Measurements from ENCODE around the gene BLVRB. TPM values are rescaled to one million over a fixed set of nuclear protein-coding genes. Genes with fewer than 3 reads are reported as not detected.
"Not testable (repeated sequence)": the region's sequence is repeated elsewhere in the genome, so short reads cannot be mapped to it uniquely, and the experiment has no call there.

Gene BLVRB
- total RNA-seq, 4 donors from 2014 or later: 146 to 209 (median 164) TPM

DNA sequence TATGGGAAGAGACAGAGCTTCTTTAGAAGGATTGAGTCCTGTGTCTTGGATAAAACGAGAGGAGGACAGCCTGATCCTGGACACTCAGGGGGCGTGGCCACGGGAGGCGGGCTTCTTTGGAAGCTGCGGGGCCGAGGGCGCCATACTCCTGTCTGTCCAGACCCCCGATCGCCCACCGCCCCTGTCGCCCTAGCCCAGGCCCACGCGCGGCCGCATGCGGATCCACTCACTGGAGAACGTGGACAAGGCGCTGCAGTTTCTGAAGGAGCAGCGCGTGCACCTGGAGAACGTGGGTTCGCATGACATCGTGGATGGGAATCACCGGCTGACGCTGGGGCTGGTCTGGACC lies 24.3 kb upstream of the BLVRB start:
- Histone ChIP-seq H3K27me3 (no peaks in the 10 kb centered on the region), H3K36me3 (peaks cover 0 to 19% of the 10 kb centered on the region in 2 donors), H3K4me3 (no peak overlapping the region), H3K27ac (no peak overlapping the region), H3K4me1 (peaks cover 0 to 5% (median 0%) of the 10 kb centered on the region in 3 donors), H3K9me3 (no peaks in the 10 kb centered on the region)
- no peak for ATAC-seq
- 32 to 67% methylated on average over 1 to 5 of the region's 25 CpGs for WGBS, 2 donors (ENCODE audit: low coverage in 1 of 2)
- TF ChIP-seq, protein P1, sequence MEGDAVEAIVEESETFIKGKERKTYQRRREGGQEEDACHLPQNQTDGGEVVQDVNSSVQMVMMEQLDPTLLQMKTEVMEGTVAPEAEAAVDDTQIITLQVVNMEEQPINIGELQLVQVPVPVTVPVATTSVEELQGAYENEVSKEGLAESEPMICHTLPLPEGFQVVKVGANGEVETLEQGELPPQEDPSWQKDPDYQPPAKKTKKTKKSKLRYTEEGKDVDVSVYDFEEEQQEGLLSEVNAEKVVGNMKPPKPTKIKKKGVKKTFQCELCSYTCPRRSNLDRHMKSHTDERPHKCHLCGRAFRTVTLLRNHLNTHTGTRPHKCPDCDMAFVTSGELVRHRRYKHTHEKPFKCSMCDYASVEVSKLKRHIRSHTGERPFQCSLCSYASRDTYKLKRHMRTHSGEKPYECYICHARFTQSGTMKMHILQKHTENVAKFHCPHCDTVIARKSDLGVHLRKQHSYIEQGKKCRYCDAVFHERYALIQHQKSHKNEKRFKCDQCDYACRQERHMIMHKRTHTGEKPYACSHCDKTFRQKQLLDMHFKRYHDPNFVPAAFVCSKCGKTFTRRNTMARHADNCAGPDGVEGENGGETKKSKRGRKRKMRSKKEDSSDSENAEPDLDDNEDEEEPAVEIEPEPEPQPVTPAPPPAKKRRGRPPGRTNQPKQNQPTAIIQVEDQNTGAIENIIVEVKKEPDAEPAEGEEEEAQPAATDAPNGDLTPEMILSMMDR (IDR thresholded peaks at IDR 0.05): no peak
- no peak for TF ChIP-seq POLR2A (IDR thresholded peaks at IDR 0.05)
- TF ChIP-seq POLR2AphosphoS5 (IDR thresholded peaks at IDR 0.05): no peak
- no peak for TF ChIP-seq EP300 (IDR thresholded peaks at IDR 0.05)

DNA sequence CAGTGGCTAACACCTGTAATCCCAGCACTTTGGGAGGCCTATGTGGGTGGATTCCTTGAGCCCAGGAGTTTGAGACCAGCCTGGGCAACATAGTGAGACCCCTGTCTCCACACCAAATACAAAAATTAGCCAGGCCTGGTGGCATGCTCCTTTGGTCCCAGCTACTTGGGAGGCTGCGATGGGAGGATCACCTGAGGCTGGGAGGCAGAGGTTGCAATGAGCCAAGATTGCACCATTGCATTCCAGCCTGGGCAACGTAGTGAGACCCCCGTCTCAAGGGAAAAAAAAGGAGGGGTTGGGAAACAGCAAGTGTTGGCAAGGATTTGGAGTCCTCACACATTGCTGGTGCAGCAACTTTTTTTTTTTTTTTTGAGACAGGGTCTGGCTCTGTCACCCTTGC lies 20.5 kb upstream of the BLVRB start:
- no peaks in the 10 kb centered on the region for H3K9me3 ChIP-seq
- H3K36me3 ChIP-seq: no peaks in the 10 kb centered on the region
- ATAC-seq: no peak
- TF ChIP-seq POLR2A (IDR thresholded peaks at IDR 0.05) (no peak), POLR2AphosphoS5 (IDR thresholded peaks at IDR 0.05) (no peak), EP300 (IDR thresholded peaks at IDR 0.05) (no peak)
- TF ChIP-seq, protein P1 (IDR thresholded peaks at IDR 0.05): no peak
- WGBS, 2 donors (ENCODE audit: low coverage in 1 of 2): 89% methylated on average over 3 of the region's 3 CpGs; no CpG with 5 or more reads in 1 of the 2 donors
- no peak overlapping the region for H3K4me3 ChIP-seq
- H3K4me1 ChIP-seq: peaks cover 0 to 5% (median 0%) of the 10 kb centered on the region in 3 donors
- no peaks in the 10 kb centered on the region for H3K27me3 ChIP-seq
- no peak overlapping the region for H3K27ac ChIP-seq

DNA sequence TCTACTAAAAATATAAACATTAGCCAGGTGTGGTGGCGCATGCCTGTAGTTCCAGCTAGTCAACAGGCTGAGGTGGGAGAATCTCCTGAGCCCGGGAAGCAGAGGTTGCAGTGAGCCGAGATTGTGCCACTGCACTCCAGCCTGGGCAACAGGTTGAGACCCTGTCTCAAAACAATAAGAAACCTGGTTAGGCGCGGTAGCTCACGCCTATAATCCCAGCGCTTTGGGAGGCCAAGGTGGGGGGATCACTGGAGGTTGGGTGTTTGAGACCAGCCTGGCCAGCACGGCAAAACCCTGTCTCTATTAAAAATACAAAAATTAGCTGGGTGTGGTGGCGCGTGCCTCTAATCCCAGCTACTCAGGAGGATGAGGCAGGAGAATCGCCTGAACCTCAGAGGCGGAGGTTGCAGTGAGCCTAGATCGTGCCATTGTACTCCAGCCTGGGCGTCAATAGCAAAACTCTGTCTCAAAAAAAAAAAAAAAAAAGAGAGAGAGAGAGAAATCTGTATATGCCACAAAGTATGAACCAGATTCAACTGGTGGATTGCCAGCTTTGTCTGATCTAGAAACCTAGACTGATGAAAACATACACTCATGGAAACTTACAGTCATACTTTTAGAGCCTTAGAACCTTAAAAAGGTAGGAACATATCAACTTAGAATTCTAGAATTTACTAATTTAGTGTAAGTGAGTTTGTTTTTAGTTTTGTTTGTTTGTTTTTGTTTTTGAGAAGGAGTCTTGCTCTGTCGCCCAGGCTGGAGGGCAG lies 10.5 kb upstream of the BLVRB start:
- 92% methylated on average over 6 of the region's 15 CpGs; no CpG with 5 or more reads in 1 of the 2 donors for WGBS, 2 donors (ENCODE audit: low coverage in 1 of 2)
- H3K27me3 ChIP-seq, ATAC-seq, H3K27ac ChIP-seq, H3K4me3 ChIP-seq, H3K9me3 ChIP-seq, H3K4me1 ChIP-seq, H3K36me3 ChIP-seq: not testable (repeated sequence)

DNA sequence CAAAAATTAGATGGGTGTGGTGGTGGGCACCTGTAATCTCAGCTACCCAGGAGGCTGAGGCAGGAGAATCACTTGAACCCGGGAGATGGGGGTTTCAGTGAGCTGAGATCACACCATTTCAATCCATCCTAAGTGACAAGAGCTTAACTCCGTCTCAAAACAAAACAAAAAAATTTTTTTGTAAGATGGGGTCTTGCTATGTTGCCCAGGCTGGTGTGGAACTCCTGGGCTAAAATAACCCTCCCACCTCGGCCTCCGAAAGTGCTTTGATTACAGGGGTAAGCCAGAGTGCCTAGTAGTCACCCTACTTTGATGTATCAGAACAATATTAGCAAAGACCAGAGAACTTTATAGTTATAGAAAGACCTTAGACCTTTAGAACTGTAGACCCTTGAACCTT lies 9.2 kb upstream of the BLVRB start:
- 83 to 90% methylated on average over 4 of the region's 4 CpGs for WGBS, 2 donors (ENCODE audit: low coverage in 1 of 2)
- no peaks in the 10 kb centered on the region for H3K9me3 ChIP-seq
- TF ChIP-seq POLR2A (IDR thresholded peaks at IDR 0.05) (no peak), EP300 (IDR thresholded peaks at IDR 0.05) (no peak), POLR2AphosphoS5 (IDR thresholded peaks at IDR 0.05) (no peak)
- TF ChIP-seq, protein P1 (IDR thresholded peaks at IDR 0.05): no peak
- H3K4me3 ChIP-seq: no peak overlapping the region
- H3K27me3 ChIP-seq: no peaks in the 10 kb centered on the region
- no peak overlapping the region for H3K27ac ChIP-seq
- no peaks in the 10 kb centered on the region for H3K4me1 ChIP-seq
- no peak for ATAC-seq
- H3K36me3 ChIP-seq: peaks cover 0 to 9% of the 10 kb centered on the region in 2 donors

DNA sequence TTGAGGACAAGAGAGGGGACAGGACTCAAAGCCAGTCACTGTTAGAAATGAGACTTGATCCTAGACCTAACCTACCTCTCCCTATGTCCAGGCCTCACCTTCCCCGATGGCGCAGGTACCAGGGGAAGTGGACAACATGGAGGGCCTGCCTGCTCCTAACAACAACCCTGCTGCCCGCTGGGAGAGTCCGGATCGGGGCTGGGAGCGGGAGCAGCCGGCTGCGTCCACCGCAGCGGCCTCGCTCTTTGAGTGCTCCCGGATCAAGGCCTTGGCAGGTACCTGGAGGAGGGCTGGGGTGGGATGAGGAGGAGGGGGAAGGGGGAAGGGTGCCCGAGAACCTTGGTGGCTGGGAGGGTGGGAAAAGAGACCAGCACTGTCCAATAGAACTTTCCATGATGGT lies 7.0 kb upstream of the BLVRB start:
- 80% methylated on average over 4 of the region's 13 CpGs; no CpG with 5 or more reads in 1 of the 2 donors for WGBS, 2 donors (ENCODE audit: low coverage in 1 of 2)
- Histone ChIP-seq H3K36me3 (peaks cover 0 to 3% of the 10 kb centered on the region in 2 donors), H3K4me1 (peaks cover 0 to 9% (median under 1%) of the 10 kb centered on the region in 3 donors), H3K27me3 (no peaks in the 10 kb centered on the region), H3K4me3 (no peak overlapping the region), H3K27ac (no peak overlapping the region), H3K9me3 (no peaks in the 10 kb centered on the region)
- no peak for ATAC-seq
- no peak for TF ChIP-seq POLR2AphosphoS5 (IDR thresholded peaks at IDR 0.05)
- TF ChIP-seq, protein P1 (IDR thresholded peaks at IDR 0.05): no peak
- TF ChIP-seq POLR2A (IDR thresholded peaks at IDR 0.05): no peak
- no peak for TF ChIP-seq EP300 (IDR thresholded peaks at IDR 0.05)

Data from gastroesophageal sphincter (tissue), 4 donors.